HEK293T (cell line): ENCODE results near the gene PSTPIP2.

Source experiments
- ELF4 ChIP-seq: fragments of 450-650 bp; IDR thresholded peaks from 2 replicates; pipeline ENCODE4 v1.6.1; 2017; ENCODE audit warnings: antibody characterized with exemption
- FOXA1 ChIP-seq: fragments of 450-650 bp; IDR thresholded peaks from 2 replicates; pipeline ENCODE4 v1.6.1; 2016; ENCODE audit warnings: mild to moderate bottlenecking
- NFRKB ChIP-seq: fragments of 450-650 bp; IDR thresholded peaks from 2 replicates; pipeline ENCODE4 v1.6.1; 2016; ENCODE audit warnings: mild to moderate bottlenecking, moderate library complexity
- PKNOX1 ChIP-seq: fragments of 450-650 bp; IDR thresholded peaks from 2 replicates; pipeline ENCODE4 v1.6.1; 2016
- SP1 ChIP-seq: fragments of 450-650 bp; IDR thresholded peaks from 2 replicates; pipeline ENCODE4 v1.6.1; 2017
- TARDBP ChIP-seq: fragments of 450-650 bp; IDR thresholded peaks from 2 replicates; pipeline ENCODE4 v1.6.1; 2016

GRCh38 chr18:46110406-46110805 lies 38.3 kb upstream of the PSTPIP2 start:
- no peak for TF ChIP-seq TARDBP
- no peak for TF ChIP-seq NFRKB
- TF ChIP-seq ELF4 = no peak
- TF ChIP-seq PKNOX1 = no peak
- TF ChIP-seq SP1 = no peak
- no peak for TF ChIP-seq FOXA1
